Fibroblast of the conjunctiva (primary cell): ENCODE measurements around the gene ABI3.
A peak's percentile ranks its signal among the peaks of the same experiment; 100 is the strongest.
"Not testable (repeated sequence)": the region's sequence is repeated elsewhere in the genome, so short reads cannot be mapped to it uniquely, and the experiment has no call there.

Experiments
- DNase-seq: peaks from one replicate; pipeline ENCODE4 v3.0.0-alpha.2; 2010; ENCODE audit warnings: low read depth

The ABI3 gene

DNA sequence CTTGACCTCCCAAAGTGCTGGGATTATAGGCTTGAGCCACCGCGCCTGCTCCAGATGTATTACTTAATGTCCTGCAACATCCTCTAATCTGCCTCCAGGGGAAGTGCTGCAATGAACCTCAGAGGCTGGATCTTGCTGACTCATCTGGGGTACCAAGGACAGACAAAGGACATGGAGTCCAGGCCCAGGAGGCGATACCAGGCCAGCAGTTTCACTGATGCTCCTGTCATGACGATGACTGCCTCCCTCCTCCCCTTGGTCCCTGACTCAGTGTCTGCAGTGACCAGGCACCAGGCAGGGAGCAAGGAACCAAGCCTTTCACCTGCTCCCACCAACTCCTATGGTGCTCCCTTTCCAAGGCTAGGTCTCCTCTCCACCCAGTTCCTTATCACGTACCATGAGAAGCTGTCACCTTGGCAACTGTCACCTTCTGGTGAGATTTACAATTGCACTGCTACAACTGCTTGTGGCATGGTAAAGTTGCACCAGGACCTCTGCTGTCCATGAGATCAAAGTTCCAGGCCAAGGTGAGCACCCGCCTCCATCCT, 41.7 kb downstream of the ABI3 start:
- no peak for DNase-seq

DNA sequence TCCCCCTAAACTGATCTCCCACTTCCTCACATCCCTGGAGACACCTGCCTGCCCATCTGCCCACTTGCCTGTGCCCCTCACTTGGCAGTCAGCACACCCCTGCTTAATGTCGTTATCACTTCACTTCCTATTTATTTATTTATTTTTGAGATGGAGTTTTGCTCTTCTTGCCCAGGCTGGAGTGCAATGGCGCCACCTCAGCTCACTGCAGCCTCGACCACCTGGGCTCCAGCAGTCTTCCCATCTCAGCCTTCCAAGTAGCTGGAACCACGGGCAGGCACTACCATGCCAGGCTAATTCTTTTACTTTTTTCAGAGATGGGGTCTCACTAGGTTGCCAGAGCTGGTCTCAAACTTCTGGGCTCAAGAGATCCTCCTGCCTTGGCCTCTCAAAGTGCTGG, 43.6 kb downstream of the ABI3 start:
- DNase-seq: no peak

DNA sequence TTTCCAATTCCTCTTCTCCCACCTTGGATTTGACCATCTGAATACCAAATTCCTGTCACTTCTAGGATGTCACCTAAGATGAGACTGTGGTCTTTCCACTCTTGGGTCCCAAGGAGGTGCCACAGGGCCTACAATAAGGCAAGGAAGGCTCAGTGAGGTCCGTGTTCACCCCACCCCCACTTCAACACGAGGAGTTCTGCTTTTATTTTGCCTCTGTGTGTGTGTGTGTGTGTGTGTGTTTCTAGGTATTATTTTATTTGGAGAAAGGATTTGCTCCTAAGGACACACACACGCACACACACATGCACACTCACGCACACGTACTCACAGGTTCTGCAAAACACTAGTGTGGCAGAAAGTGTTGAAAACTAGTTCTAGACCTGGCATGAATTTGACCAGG, 44.6 kb downstream of the ABI3 start:
- no peak for DNase-seq

DNA sequence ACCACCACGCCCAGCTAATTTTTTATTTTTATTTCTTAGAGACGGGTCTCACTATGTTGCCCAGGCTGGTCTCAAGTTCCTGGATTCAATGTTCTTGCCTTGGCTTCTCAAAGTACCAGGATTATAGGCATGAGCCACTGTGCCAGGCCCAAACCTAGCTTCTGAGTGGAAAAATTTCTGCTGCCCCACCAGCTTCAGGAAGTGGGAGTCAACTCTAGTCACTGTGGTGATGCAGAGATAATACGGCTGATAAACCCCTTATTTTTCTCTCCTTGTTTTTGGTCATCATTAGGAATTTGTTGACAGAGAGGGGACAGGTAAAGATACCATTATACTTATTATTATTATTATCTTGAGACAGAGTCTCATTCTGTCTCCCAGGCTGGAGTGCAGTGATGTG, 47.9 kb downstream of the ABI3 start:
- DNase-seq: no peak

DNA sequence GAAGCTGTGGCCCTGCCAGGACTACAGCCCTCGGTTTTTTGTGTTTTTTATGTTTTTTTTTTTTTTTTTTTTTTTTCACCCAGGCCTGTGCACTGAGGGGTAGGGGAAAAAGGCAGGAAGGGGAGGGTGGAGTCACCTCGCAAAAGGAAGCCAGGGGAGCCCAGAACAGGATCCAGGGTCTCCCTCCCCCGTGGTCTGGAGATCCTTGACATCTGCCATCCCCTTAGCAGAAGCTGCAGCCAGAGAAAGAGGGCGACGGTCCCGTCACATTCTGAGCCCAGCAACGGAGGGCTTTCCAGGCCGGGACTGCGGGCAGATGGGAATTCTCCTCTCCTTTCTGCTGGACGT, 49.1 kb downstream of the ABI3 start:
- no peak for DNase-seq

DNA sequence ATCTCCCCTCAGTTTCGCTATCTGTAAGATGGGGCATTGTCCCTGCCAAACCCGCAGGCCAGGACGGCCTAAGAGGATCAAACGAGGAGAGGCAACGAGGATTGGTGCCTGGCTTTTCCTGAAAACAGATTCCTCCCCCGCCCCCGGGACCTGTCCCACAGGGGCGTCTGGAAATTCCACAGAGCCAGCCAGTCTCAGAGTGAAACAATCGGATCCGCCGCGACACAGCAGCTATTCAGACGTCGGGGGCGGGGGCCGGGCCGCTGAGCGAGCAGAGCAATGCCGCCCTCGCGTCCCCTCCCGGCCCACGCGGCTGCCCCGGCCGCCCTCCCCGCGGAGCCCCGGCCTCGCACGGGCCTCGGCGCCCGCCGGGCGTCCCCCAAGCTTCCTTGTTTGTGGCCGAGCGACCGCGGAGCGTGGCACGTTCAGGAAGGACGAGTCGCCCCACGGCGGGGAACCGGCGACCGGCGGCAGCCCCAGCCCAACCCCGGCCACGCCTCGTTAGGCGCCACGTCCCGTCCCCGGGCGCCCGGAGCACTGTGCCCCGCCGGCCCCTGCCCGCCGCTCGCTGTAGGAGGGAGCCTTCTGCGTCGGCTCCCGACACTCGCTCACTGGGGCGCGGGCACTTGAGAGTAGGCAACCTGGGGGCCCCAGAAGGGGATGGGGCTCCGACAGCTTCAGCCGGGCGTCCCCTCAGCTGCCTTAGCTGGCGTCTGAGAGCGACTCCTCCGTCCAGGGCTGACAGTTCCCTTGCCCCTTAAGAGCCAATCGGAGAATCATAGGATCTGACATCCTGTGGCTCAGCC, 49.7 kb downstream of the ABI3 start:
- DNase-seq: peak; percentile 57

DNA sequence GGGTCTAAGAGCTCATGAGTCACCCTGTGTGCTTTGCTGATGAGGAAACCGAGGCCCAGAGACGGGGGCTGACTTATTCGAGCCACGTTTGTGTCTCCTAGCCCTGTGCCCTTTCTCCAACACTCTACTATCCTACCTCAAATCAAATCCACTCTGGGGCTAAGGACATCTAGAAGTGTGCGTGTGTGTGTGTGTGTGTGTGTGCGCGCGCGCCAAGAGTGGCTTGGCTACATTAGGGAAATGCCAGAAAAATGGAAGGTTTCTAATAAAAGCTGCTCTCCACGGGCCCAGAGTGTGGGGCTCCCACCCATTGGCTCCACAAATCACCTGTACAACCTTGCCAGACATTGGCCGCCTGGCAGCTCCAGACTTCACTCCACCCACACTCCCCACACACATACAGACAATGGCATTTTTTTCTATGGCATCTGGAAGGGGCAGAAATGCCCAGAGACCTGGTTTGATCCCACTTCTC, 50.3 kb downstream of the ABI3 start:
- no peak for DNase-seq

DNA sequence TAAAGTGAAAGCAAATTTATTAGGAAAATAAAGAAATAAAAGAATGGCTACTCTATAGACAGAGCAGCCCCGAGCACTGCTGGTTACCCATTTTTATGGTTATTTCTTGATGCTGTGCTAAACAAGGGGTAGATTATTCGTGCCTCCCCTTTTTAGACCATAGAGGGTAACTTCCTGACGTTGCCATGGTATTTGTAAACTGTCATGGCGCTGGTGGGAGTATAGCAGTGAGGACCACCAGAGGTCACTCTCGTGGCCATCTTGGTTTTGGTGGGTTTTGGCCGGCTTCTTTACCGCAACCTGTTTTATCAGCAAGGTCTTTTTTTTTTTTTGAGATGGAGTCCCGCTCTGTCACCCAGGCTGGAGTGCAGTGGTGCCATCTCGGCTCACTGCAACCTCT, 51.0 kb downstream of the ABI3 start:
- DNase-seq: not testable (repeated sequence)

DNA sequence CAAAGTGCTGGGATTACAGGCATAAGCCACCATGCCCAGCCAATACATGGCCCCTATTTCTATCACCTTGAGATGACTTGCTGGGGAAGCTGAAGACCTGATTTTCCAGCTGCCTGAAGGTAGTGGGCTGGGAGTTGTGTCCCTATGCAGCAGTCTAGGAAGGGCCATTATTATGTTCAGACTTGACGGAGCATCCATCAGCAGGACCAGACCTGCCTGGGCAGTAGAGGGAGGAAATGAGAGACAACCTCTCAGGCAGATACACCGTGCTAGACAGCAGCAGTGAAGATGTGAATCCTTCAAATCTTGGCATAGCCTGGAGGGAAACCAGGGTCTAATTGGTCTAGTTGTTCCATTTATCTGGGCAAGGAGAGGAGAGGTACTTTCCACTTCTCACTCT, 55.7 kb downstream of the ABI3 start:
- no peak for DNase-seq

DNA sequence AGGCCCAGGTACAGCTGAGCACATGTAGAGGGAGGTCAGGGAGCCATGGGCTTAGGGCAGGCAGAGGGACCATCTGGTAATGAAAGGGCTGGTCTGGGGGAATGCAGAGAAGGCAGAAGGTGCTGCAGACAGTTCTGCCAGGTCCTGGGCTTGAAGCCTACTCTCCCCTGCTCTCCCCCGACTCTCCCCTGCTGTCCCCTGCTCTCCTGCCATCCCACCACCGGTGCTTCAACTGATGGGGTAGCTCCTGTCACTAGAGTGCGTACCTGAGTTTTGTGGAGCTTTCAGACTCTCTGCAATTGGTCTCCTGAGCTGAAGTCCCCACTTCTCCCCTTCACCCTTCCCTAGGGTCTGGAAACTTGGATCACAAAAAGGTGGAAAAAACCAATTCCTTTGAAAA, 57.4 kb downstream of the ABI3 start:
- no peak for DNase-seq

DNA sequence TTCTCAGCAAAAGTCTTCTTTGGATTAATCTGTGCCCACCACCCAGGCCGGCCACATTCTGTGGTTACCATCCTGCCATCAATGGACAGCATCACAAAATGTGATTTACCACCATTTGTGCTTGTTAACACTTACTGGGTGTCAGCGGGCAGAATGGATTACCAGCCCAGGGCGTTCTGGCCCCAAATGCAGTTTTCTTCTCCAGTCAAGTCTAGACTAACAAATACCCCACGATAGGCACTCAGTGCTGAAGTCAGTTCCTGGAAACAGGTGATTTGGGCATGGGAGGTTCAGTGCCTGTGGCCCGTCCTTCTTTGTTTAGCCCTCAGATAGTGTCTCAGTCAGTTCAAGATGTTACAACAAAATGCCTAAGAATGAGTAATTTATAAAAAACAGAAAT, 58.8 kb downstream of the ABI3 start:
- no peak for DNase-seq
